H9 (cell line): ENCODE results near the gene PIP4K2A. TPM values are rescaled to one million over a fixed set of nuclear protein-coding genes. Genes with fewer than 3 reads are reported as not detected.

ENCODE experiments used
- DNase-seq: peaks from one replicate; pipeline ENCODE4 v3.0.0-alpha.2; 2017
- H2AFZ ChIP-seq: one replicate; pipeline ENCODE4 v1.6.1; 2013; ENCODE audit warnings: mild to moderate bottlenecking, low read length, control low read depth, moderate library complexity
- H2AK5ac ChIP-seq: 2 replicates; pipeline ENCODE4 v1.6.1; 2013; ENCODE audit warnings: low read length, control low read depth, mixed read lengths; ENCODE audit not compliant: insufficient read length
- H2BK120ac ChIP-seq: one replicate; pipeline ENCODE4 v1.6.1; 2013; ENCODE audit warnings: low read depth, mild to moderate bottlenecking, low read length, control low read depth, inconsistent platforms; ENCODE audit not compliant: poor library complexity, severe bottlenecking
- H2BK12ac ChIP-seq: 2 replicates; pipeline ENCODE4 v1.6.1; 2013; ENCODE audit warnings: low read length, control low read depth, mixed read lengths, low read depth; ENCODE audit not compliant: insufficient read length
- H2BK15ac ChIP-seq: 2 replicates; pipeline ENCODE4 v1.6.1; 2013; ENCODE audit warnings: low read depth, low read length, control low read depth
- H2BK20ac ChIP-seq: one replicate; pipeline ENCODE4 v1.6.1; 2013; ENCODE audit warnings: low read depth, mild to moderate bottlenecking, low read length, control low read depth, inconsistent platforms; ENCODE audit not compliant: poor library complexity, severe bottlenecking
- H2BK5ac ChIP-seq: 2 replicates; pipeline ENCODE4 v1.6.1; 2013; ENCODE audit warnings: low read length, control low read depth, mixed read lengths; ENCODE audit not compliant: insufficient read length
- H3K14ac ChIP-seq: 2 replicates; pipeline ENCODE4 v1.6.1; 2013; ENCODE audit warnings: low read length, control low read depth; ENCODE audit not compliant: insufficient read depth
- H3K18ac ChIP-seq: 2 replicates; pipeline ENCODE4 v1.6.1; 2013; ENCODE audit warnings: low read depth, mild to moderate bottlenecking, mixed read lengths, low read length, control low read depth; ENCODE audit not compliant: insufficient read length
- H3K23ac ChIP-seq: 2 replicates; pipeline ENCODE4 v1.6.1; 2013; ENCODE audit warnings: low read length, control low read depth, mixed read lengths, low read depth; ENCODE audit not compliant: insufficient read length
- H3K23me2 ChIP-seq: 2 replicates; pipeline ENCODE4 v1.6.1; 2013; ENCODE audit warnings: low read depth, mild to moderate bottlenecking, mixed read lengths, low read length, control low read depth; ENCODE audit not compliant: insufficient read length, poor library complexity, severe bottlenecking
- H3K27ac ChIP-seq: 2 replicates; pipeline ENCODE4 v1.5.1; 2013; ENCODE audit warnings: low read length, control low read depth, mixed read lengths, low read depth; ENCODE audit not compliant: insufficient read length
- H3K27me3 ChIP-seq: 2 replicates; pipeline ENCODE4 v1.6.1; 2013; ENCODE audit warnings: low read length, control low read depth, inconsistent platforms; ENCODE audit not compliant: insufficient read depth
- H3K4ac ChIP-seq: 2 replicates; pipeline ENCODE4 v1.6.1; 2013; ENCODE audit warnings: low read depth, mild to moderate bottlenecking, control low read depth, inconsistent platforms, low read length, moderate library complexity
- H3K4me1 ChIP-seq: 2 replicates; pipeline ENCODE4 v1.6.1; 2013; ENCODE audit warnings: low read length, control low read depth, inconsistent platforms; ENCODE audit not compliant: insufficient read depth
- H3K4me2 ChIP-seq: 2 replicates; pipeline ENCODE4 v1.6.1; 2013; ENCODE audit warnings: low read length, control low read depth, mixed read lengths; ENCODE audit not compliant: insufficient read length, insufficient read depth
- H3K56ac ChIP-seq: 2 replicates; pipeline ENCODE4 v1.6.1; 2013; ENCODE audit warnings: low read depth, mild to moderate bottlenecking, mixed read lengths, low read length, control low read depth; ENCODE audit not compliant: insufficient read length
- H3K79me1 ChIP-seq: 2 replicates; pipeline ENCODE4 v1.6.1; 2013; ENCODE audit warnings: low read depth, mild to moderate bottlenecking, moderate library complexity, low read length, control low read depth, inconsistent platforms; ENCODE audit not compliant: insufficient read depth, poor library complexity, severe bottlenecking
- H3K79me2 ChIP-seq: 2 replicates; pipeline ENCODE4 v1.6.1; 2013; ENCODE audit warnings: low read length, control low read depth, inconsistent platforms; ENCODE audit not compliant: insufficient read depth
- H3K9ac ChIP-seq: 2 replicates; pipeline ENCODE4 v1.6.1; 2013; ENCODE audit warnings: low read length, control low read depth, mixed read lengths; ENCODE audit not compliant: insufficient read length; ENCODE audit errors: extremely low read depth
- H3K9me3 ChIP-seq: one replicate; pipeline ENCODE4 v1.6.1; 2013; ENCODE audit warnings: low read depth, low read length, inconsistent platforms; ENCODE audit not compliant: control insufficient read depth
- H3T11ph ChIP-seq: one replicate; pipeline ENCODE4 v1.6.1; 2013; ENCODE audit warnings: mild to moderate bottlenecking, low read length, control low read depth, inconsistent platforms
- H4K20me1 ChIP-seq: one replicate; pipeline ENCODE4 v1.6.1; 2013; ENCODE audit not compliant: control insufficient read depth, insufficient read length, insufficient read depth
- H4K5ac ChIP-seq: 2 replicates; pipeline ENCODE4 v1.6.1; 2013; ENCODE audit warnings: low read depth, mild to moderate bottlenecking, mixed read lengths, low read length, control low read depth; ENCODE audit not compliant: insufficient read length
- H4K8ac ChIP-seq: replicated peaks from 2 replicates; pipeline ENCODE4 v1.6.1; 2013; ENCODE audit warnings: low read length, control low read depth, mixed read lengths, low read depth; ENCODE audit not compliant: insufficient read length
- H4K91ac ChIP-seq: 2 replicates; pipeline ENCODE4 v1.6.1; 2013; ENCODE audit warnings: low read depth, mild to moderate bottlenecking, moderate library complexity, mixed read lengths, low read length, control low read depth; ENCODE audit not compliant: insufficient read length
- H3K27ac Mint-ChIP-seq, 3 experiments: 2 replicates in 2 of 3; 3 replicates in 1 of 3; pipeline ENCODE4 v1.8.0; 2020 to 2021; ENCODE audit warnings: mixed read lengths in 3 of 3, mild to moderate bottlenecking in 1 of 3, moderate library complexity in 1 of 3
- H3K27me3 Mint-ChIP-seq: 2 replicates; pipeline ENCODE4 v1.8.0; 2021; ENCODE audit warnings: low read depth, mild to moderate bottlenecking, moderate library complexity, mixed read lengths
- H3K36me3 Mint-ChIP-seq, 3 experiments: 2 replicates in 2 of 3; 3 replicates in 1 of 3; pipeline ENCODE4 v1.8.0; 2020 to 2021; ENCODE audit warnings: low read depth in 3 of 3, mixed read lengths in 3 of 3; ENCODE audit not compliant: insufficient read depth in 1 of 3
- H3K4me1 Mint-ChIP-seq, 2 experiments: 2 replicates each; pipeline ENCODE4 v1.8.0; 2020; ENCODE audit warnings: mixed read lengths in 2 of 2
- H3K4me3 Mint-ChIP-seq, 2 experiments: 2 replicates in 1 of 2; 3 replicates in 1 of 2; pipeline ENCODE4 v1.8.0; 2020 to 2021; ENCODE audit warnings: mild to moderate bottlenecking in 2 of 2, mixed read lengths in 2 of 2, moderate library complexity in 1 of 2
- H3K9me3 Mint-ChIP-seq, 2 experiments: 2 replicates in 1 of 2; 3 replicates in 1 of 2; pipeline ENCODE4 v1.8.0; 2020; ENCODE audit warnings: mild to moderate bottlenecking in 2 of 2, mixed read lengths in 2 of 2, moderate library complexity in 1 of 2
- CTCF ChIP-seq: fragments of 200-600 bp; sonication (generic); conservative IDR thresholded peaks from 3 replicates; pipeline ENCODE4 v1.8.0; 2021; ENCODE audit warnings: antibody characterized with exemption, mild to moderate bottlenecking
- WGBS: extraction: QIAGEN DNeasy Blood & Tissue Kit; methylation state at CpG from one replicate; pipeline ENCODE4 v1.1.7; 2013; ENCODE audit warnings: missing lambda C conversion rate, low lambda C conversion rate, mixed read lengths; ENCODE audit not compliant: insufficient read length; ENCODE audit errors: extremely low coverage; 5-methylcytosine and 5-hydroxymethylcytosine counted together
- total RNA-seq: library from RNA; stranded (reverse); gene quantifications from 2 replicates; pipeline ENCODE4 v1.2.1, GENCODE V29; 2021

The PIP4K2A gene
- total RNA-seq, 1 experiment from 2014 or later = 33.6 TPM

- no peak overlapping the region for H4K8ac ChIP-seq
- Mint-ChIP-seq H3K27me3 (peaks cover 4% of the 10 kb centered on the region; the same call in 1 of the 2 replicates), H3K9me3 (peaks cover 3 to 4% of the 10 kb centered on the region in 2 experiments; a peak in 4 of 5 replicates), H3K27ac (no peak overlapping the region), H3K36me3 (peaks cover 27 to 43% (median 36%) of the 10 kb centered on the region in 3 experiments), H3K4me1 (no peaks in the 10 kb centered on the region), H3K4me3 (no peak overlapping the region)
- H3K14ac ChIP-seq = no peak overlapping the region
- no peak overlapping the region for H2BK15ac ChIP-seq
- no peaks in the 10 kb centered on the region for H3K23me2 ChIP-seq
- no peak overlapping the region for H3T11ph ChIP-seq
- H3K23ac ChIP-seq = no peak overlapping the region
- H3K27ac ChIP-seq = no peak overlapping the region
- H3K79me1 ChIP-seq = no peaks in the 10 kb centered on the region
- H4K5ac ChIP-seq = no peak overlapping the region
- no peak overlapping the region for H3K4me2 ChIP-seq
- H3K79me2 ChIP-seq = no peaks in the 10 kb centered on the region
- H3K56ac ChIP-seq = no peak overlapping the region
- WGBS = no CpG with 5 or more reads among the region's 9 CpGs
- H2AFZ ChIP-seq = no peak overlapping the region
- H3K18ac ChIP-seq = no peak overlapping the region
- no peak overlapping the region for H2BK12ac ChIP-seq
- H4K91ac ChIP-seq = no peak overlapping the region
- H3K27me3 ChIP-seq = no peaks in the 10 kb centered on the region
- H3K9me3 ChIP-seq = no peaks in the 10 kb centered on the region
- no peak overlapping the region for H2BK120ac ChIP-seq
- no peak overlapping the region for H2AK5ac ChIP-seq
- no peaks in the 10 kb centered on the region for H3K4me1 ChIP-seq
- DNase-seq = no peak
- no peak overlapping the region for H3K9ac ChIP-seq
- H2BK5ac ChIP-seq = no peak overlapping the region
- no peak overlapping the region for H2BK20ac ChIP-seq
- no peak overlapping the region for H3K4ac ChIP-seq
- no peaks in the 10 kb centered on the region for H4K20me1 ChIP-seq
- no peak for TF ChIP-seq CTCF
These were observed 179.4 kb downstream of the PIP4K2A start for GRCh38 chr10:22534849-22535604.
